HG02885 (cell line): ENCODE results near the gene ZNF205.
"Not testable (repeated sequence)": the region's sequence is repeated elsewhere in the genome, so short reads cannot be mapped to it uniquely, and the experiment has no call there.

Source experiments
- ATAC-seq: cut with Tn5 transposase; IDR thresholded peaks from one replicate; pipeline ENCODE4 v1.9.1; 2021; ENCODE audit warnings: mild to moderate bottlenecking; ENCODE audit not compliant: unreplicated experiment, poor library complexity

The ZNF205 gene

GRCh38 chr16:3164121-3164991 is 52.0 kb downstream of the ZNF205 start:
- no peak for ATAC-seq

DNA sequence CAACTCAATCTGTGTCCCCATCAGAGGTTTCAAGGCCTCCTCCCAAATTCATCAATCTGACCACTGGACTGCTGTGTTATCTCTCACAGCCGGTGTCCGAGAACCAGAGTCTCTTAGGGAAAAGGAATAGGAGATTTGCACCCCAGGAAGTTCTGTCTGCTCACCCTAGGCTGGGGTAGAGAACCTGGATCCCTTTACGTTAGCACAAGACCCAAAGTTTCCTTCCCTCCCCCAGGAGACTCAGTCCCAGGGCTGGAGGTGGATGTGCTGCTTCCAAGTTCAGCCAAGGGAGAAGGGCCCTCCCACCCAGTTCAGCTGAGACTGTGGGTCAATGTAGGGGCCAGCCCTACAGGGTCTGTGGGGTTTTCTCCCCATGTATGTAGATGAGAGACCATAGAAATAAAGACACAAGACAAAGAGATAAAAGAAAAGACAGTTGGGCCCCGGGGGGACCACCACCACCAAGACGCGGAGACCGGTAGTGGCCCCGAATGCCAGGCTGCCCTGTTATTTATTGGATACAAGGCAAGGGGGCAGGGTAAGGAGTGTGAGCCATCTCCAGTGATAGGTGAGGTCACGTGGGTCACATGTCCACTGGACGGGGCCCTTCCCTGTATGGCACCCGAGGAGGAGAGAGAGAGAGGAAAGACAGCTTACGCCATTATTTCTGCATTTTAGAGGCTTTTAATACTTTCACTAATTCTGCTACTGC is 52.9 kb downstream of the ZNF205 start:
- no peak for ATAC-seq

- ATAC-seq, result no peak
These were observed 54.1 kb downstream of the ZNF205 start for GRCh38 chr16:3166505-3166886.

- ATAC-seq, result not testable (repeated sequence)
These were observed 56.3 kb downstream of the ZNF205 start for GRCh38 chr16:3168729-3169128.
